Transverse colon (tissue), 3 donors: ENCODE measurements around the gene TNFRSF6B.

Experiments used
- POLR2A ChIP-seq: fragments of 450-650 bp; IDR thresholded peaks from one replicate; pipeline ENCODE4 v1.6.1; 2016; ENCODE audit warnings: antibody characterized with exemption, mild to moderate bottlenecking, moderate library complexity
- POLR2AphosphoS5 ChIP-seq, 3 donors: sonication (generic); formaldehyde crosslinking; IDR thresholded peaks; one replicate each; pipeline ENCODE4 v1.6.1; 2016; ENCODE audit warnings: antibody characterized with exemption in 3 of 3

DNA sequence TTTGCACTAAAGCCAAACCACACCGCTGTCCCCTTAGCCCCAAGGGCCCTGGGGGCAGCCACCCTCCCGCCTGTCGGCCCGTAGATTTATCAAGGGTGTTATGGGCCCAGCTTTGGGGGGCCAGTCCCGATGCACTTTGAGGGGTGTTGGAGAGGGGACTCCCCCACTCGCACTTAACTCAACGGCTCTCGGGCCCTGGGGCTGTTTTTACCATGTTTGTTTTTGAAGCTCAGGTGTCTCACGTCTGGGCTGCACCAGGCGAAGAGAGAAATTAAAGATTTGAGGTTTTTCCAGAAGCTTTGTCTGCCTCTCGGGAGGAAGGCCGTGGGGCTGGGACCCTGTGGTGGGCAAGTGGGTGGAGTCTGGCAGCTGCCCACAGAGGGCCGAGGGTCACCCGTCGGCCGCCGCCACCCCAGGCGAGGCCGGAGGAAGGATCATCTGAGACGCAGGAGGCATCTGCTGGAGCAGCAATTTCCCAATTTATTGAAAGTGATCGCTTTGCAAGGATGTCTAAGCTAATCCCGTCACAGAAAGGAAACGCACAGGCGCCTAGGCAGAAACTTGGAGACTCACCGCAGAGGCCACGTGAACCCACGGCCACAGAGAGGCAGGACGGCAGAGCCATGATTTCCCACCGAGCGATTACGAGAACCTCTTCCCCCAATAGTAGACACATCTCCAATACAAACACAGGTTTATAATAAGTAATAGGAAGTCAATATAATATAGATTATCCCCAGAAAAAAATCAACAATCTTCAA, 46.9 kb downstream of the TNFRSF6B start:
- TF ChIP-seq POLR2A, result no peak
- TF ChIP-seq POLR2AphosphoS5 (IDR thresholded peaks at IDR 0.05), result no peak
